ENCODE data around the gene SIGLEC9. TPM values are rescaled to one million over a fixed set of nuclear protein-coding genes. Genes with fewer than 3 reads are reported as not detected.

The SIGLEC9 gene
- total and polyA plus RNA-seq, 2 of the 8 experiments (the other 6 are each of a cell fraction or from before 2014, with no cell fraction given), result not detected

GRCh38 chr19:51127032-51127431 lies 2.3 kb downstream of the SIGLEC9 start (continued):
- TF ChIP-seq, protein P1, sequence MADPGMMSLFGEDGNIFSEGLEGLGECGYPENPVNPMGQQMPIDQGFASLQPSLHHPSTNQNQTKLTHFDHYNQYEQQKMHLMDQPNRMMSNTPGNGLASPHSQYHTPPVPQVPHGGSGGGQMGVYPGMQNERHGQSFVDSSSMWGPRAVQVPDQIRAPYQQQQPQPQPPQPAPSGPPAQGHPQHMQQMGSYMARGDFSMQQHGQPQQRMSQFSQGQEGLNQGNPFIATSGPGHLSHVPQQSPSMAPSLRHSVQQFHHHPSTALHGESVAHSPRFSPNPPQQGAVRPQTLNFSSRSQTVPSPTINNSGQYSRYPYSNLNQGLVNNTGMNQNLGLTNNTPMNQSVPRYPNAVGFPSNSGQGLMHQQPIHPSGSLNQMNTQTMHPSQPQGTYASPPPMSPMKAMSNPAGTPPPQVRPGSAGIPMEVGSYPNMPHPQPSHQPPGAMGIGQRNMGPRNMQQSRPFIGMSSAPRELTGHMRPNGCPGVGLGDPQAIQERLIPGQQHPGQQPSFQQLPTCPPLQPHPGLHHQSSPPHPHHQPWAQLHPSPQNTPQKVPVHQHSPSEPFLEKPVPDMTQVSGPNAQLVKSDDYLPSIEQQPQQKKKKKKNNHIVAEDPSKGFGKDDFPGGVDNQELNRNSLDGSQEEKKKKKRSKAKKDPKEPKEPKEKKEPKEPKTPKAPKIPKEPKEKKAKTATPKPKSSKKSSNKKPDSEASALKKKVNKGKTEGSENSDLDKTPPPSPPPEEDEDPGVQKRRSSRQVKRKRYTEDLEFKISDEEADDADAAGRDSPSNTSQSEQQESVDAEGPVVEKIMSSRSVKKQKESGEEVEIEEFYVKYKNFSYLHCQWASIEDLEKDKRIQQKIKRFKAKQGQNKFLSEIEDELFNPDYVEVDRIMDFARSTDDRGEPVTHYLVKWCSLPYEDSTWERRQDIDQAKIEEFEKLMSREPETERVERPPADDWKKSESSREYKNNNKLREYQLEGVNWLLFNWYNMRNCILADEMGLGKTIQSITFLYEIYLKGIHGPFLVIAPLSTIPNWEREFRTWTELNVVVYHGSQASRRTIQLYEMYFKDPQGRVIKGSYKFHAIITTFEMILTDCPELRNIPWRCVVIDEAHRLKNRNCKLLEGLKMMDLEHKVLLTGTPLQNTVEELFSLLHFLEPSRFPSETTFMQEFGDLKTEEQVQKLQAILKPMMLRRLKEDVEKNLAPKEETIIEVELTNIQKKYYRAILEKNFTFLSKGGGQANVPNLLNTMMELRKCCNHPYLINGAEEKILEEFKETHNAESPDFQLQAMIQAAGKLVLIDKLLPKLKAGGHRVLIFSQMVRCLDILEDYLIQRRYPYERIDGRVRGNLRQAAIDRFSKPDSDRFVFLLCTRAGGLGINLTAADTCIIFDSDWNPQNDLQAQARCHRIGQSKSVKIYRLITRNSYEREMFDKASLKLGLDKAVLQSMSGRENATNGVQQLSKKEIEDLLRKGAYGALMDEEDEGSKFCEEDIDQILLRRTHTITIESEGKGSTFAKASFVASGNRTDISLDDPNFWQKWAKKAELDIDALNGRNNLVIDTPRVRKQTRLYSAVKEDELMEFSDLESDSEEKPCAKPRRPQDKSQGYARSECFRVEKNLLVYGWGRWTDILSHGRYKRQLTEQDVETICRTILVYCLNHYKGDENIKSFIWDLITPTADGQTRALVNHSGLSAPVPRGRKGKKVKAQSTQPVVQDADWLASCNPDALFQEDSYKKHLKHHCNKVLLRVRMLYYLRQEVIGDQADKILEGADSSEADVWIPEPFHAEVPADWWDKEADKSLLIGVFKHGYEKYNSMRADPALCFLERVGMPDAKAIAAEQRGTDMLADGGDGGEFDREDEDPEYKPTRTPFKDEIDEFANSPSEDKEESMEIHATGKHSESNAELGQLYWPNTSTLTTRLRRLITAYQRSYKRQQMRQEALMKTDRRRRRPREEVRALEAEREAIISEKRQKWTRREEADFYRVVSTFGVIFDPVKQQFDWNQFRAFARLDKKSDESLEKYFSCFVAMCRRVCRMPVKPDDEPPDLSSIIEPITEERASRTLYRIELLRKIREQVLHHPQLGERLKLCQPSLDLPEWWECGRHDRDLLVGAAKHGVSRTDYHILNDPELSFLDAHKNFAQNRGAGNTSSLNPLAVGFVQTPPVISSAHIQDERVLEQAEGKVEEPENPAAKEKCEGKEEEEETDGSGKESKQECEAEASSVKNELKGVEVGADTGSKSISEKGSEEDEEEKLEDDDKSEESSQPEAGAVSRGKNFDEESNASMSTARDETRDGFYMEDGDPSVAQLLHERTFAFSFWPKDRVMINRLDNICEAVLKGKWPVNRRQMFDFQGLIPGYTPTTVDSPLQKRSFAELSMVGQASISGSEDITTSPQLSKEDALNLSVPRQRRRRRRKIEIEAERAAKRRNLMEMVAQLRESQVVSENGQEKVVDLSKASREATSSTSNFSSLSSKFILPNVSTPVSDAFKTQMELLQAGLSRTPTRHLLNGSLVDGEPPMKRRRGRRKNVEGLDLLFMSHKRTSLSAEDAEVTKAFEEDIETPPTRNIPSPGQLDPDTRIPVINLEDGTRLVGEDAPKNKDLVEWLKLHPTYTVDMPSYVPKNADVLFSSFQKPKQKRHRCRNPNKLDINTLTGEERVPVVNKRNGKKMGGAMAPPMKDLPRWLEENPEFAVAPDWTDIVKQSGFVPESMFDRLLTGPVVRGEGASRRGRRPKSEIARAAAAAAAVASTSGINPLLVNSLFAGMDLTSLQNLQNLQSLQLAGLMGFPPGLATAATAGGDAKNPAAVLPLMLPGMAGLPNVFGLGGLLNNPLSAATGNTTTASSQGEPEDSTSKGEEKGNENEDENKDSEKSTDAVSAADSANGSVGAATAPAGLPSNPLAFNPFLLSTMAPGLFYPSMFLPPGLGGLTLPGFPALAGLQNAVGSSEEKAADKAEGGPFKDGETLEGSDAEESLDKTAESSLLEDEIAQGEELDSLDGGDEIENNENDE (IDR thresholded peaks at IDR 0.05; ENCODE audit: insufficient replicate concordance, low read length), result no peak
- TF ChIP-seq SUZ12 (IDR thresholded peaks at IDR 0.05; ENCODE audit: low read length), result no peak
- TF ChIP-seq ASH2L (IDR thresholded peaks at IDR 0.05; ENCODE audit: low read length), result no peak
- no peak for TF ChIP-seq GABPA (IDR thresholded peaks at IDR 0.05; ENCODE audit: borderline replicate concordance, insufficient read depth, low read length)
- TF ChIP-seq KDM1A (IDR thresholded peaks at IDR 0.05; ENCODE audit: borderline replicate concordance, low read length), result no peak
- no peak for TF ChIP-seq HDAC2 (IDR thresholded peaks at IDR 0.05; ENCODE audit: borderline replicate concordance in 1 of 2, low read depth in 2 of 2, low read length in 2 of 2)

Measured in H1 (cell line).